ENCODE measurements around the gene NTN1. TPM values are rescaled to one million over a fixed set of nuclear protein-coding genes. Genes with fewer than 3 reads are reported as not detected.

NTN1 gene
- total RNA-seq, 1 donor from 2014 or later, result 60.3 TPM

DNA sequence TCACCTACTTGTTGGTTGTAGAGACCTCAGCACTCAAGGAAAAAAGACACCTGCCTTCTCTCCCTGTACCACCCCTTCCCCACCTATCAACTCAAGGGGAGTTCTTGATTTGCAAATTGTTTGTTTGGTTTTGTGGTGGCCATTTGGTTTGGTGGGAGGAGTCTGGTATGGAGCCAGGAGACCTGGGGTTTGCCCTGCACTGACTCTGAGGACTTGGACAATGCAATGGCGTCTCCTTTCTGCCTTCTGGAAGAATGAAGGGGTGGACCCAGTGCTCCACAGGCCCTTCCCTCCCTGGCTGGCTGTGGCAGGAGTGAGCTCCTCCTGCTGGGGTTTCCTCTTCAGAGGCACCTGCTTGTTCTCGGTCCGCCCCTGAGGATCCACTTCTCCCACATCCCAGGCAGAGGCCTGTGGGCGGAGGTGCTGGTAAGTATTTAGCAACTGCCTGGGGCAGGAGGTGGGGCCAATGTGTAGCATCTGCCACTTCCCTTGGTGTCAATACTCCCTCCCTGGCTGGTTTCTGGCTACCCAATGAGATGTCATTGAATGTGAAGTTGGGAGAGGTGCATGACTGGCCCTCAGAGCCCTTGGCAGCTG is 164.5 kb downstream of the NTN1 start:
- Histone ChIP-seq H3K36me3 (no peaks in the 10 kb centered on the region), H3K27ac (replicated peaks) (no peak overlapping the region), H3K9me3 (replicated peaks) (no peaks in the 10 kb centered on the region), H3K4me1 (no peaks in the 10 kb centered on the region), H3K4me3 (no peak overlapping the region), H3K27me3 (ENCODE audit: low read depth) (peaks cover 6% of the 10 kb centered on the region)
- TF ChIP-seq, protein P1, sequence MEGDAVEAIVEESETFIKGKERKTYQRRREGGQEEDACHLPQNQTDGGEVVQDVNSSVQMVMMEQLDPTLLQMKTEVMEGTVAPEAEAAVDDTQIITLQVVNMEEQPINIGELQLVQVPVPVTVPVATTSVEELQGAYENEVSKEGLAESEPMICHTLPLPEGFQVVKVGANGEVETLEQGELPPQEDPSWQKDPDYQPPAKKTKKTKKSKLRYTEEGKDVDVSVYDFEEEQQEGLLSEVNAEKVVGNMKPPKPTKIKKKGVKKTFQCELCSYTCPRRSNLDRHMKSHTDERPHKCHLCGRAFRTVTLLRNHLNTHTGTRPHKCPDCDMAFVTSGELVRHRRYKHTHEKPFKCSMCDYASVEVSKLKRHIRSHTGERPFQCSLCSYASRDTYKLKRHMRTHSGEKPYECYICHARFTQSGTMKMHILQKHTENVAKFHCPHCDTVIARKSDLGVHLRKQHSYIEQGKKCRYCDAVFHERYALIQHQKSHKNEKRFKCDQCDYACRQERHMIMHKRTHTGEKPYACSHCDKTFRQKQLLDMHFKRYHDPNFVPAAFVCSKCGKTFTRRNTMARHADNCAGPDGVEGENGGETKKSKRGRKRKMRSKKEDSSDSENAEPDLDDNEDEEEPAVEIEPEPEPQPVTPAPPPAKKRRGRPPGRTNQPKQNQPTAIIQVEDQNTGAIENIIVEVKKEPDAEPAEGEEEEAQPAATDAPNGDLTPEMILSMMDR (IDR thresholded peaks at IDR 0.05; ENCODE audit: borderline replicate concordance), result no peak
- intact Hi-C loops (cut with micrococcal nuclease), result no loop called here
- no peak for DNase-seq

DNA sequence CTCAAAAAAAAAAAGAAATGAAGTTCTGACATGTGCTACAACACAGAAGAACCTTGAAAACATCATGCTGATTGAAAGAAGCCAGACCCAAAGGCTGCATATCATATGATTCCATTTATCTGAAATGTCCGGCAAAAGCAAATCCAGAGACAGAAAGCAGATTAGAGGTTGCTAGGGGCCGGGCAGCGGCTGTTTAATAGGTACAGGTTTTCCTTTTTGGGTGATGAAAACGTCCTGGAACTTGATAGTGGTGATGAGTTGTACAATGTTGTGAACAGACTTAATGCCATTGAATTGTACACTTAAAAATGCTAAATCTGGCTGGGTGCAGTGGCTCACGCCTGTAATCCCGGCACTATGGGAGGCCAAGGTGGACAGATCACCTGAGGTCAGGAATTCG is 166.5 kb downstream of the NTN1 start:
- Histone ChIP-seq H3K27me3 (ENCODE audit: low read depth) (peaks cover 6% of the 10 kb centered on the region), H3K27ac (replicated peaks) (no peak overlapping the region), H3K4me3 (no peak overlapping the region), H3K36me3 (no peaks in the 10 kb centered on the region), H3K9me3 (replicated peaks) (no peaks in the 10 kb centered on the region), H3K4me1 (peaks cover 5% of the 10 kb centered on the region)
- TF ChIP-seq, protein P1 (IDR thresholded peaks at IDR 0.05; ENCODE audit: borderline replicate concordance), result no peak
- no peak for DNase-seq
- intact Hi-C loops (cut with micrococcal nuclease), result no loop called here

DNA sequence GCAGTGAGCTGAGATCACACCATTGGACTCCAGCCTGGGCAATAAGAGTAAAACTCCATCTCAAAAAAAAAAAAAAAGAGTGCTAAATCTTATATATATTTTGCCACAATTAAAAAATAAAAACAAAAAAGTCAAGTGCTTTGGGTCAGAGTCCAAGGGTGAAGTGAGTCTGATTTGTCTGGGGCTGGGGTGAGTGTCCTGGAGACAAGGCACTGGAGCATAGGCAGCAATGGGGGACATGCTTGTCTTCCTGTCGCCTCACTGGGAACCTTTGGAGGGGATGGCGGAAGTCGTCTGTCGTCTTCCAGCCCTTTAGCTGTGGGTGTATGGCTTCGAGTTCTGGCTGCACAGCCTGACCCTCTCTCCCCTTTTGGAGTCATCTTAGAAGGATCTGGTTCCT is 167.1 kb downstream of the NTN1 start:
- H3K27ac ChIP-seq (replicated peaks), result no peak overlapping the region
- TF ChIP-seq, protein P1 (IDR thresholded peaks at IDR 0.05; ENCODE audit: borderline replicate concordance), result no peak
- no peak overlapping the region for H3K4me3 ChIP-seq
- H3K9me3 ChIP-seq (replicated peaks), result no peaks in the 10 kb centered on the region
- intact Hi-C loops (cut with micrococcal nuclease), result no loop called here
- H3K36me3 ChIP-seq, result no peaks in the 10 kb centered on the region
- peaks cover 5% of the 10 kb centered on the region for H3K4me1 ChIP-seq
- DNase-seq, result no peak
- peaks cover 6% of the 10 kb centered on the region for H3K27me3 ChIP-seq (ENCODE audit: low read depth)

- peaks cover 5% of the 10 kb centered on the region for H3K4me1 ChIP-seq
- intact Hi-C loops (cut with micrococcal nuclease), result no loop called here
- no peaks in the 10 kb centered on the region for H3K9me3 ChIP-seq (replicated peaks)
- no peaks in the 10 kb centered on the region for H3K36me3 ChIP-seq
- peaks cover 6% of the 10 kb centered on the region for H3K27me3 ChIP-seq (ENCODE audit: low read depth)
- no peak overlapping the region for H3K4me3 ChIP-seq
- DNase-seq, result no peak
- TF ChIP-seq, protein P1 (IDR thresholded peaks at IDR 0.05; ENCODE audit: borderline replicate concordance), result no peak
- H3K27ac ChIP-seq (replicated peaks), result no peak overlapping the region
Measured at GRCh38 chr17:9189870-9190269, 168.6 kb downstream of the NTN1 start.

DNA sequence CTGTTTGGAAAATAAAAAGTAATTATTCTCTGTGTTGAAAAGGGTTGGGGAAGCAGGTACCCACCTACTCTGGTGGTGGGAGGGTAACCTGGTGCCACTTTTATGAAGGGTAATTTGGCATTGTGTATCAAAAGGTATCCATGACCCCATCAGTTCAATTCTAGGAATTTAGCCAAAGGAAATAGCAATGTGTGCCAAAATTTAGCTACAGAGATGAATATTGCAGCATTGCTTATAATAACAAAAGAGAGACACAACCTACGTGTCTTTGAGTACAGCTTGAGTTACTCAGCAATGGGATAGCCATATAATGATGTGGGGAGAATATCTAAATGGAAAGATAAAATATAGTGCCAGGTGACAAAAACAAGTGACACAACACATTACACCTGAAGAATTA is 170.7 kb downstream of the NTN1 start:
- intact Hi-C loops (cut with micrococcal nuclease), result no loop called here
- DNase-seq, result no peak
- TF ChIP-seq, protein P1 (IDR thresholded peaks at IDR 0.05; ENCODE audit: borderline replicate concordance), result no peak
- Histone ChIP-seq H3K27me3 (ENCODE audit: low read depth) (no peaks in the 10 kb centered on the region), H3K36me3 (no peaks in the 10 kb centered on the region), H3K4me3 (no peak overlapping the region), H3K4me1 (peaks cover 5% of the 10 kb centered on the region), H3K9me3 (replicated peaks) (no peaks in the 10 kb centered on the region), H3K27ac (replicated peaks) (no peak overlapping the region)

Data from left ventricle myocardium inferior (tissue), 1 donor.